ENCODE measurements around the gene UMAD1.

Gene UMAD1

GRCh38 chr7:7897949-7898515 lies 257.5 kb downstream of the UMAD1 start:
- no peak for DNase-seq

GRCh38 chr7:7902845-7903244 lies 262.3 kb downstream of the UMAD1 start:
- no peak for DNase-seq

- no peak for DNase-seq
Measured at GRCh38 chr7:7907306-7907705, 266.8 kb downstream of the UMAD1 start.

GRCh38 chr7:7908622-7909145 lies 268.1 kb downstream of the UMAD1 start:
- no peak for DNase-seq

GRCh38 chr7:7909376-7909775 lies 268.8 kb downstream of the UMAD1 start:
- no peak for DNase-seq

GRCh38 chr7:7911369-7912123 lies 271.0 kb downstream of the UMAD1 start:
- DNase-seq: no peak

GRCh38 chr7:7912937-7913336 lies 272.4 kb downstream of the UMAD1 start:
- no peak for DNase-seq

- DNase-seq: no peak
Measured at GRCh38 chr7:7913504-7913903, 273.0 kb downstream of the UMAD1 start.

GRCh38 chr7:7914547-7914946 lies 274.0 kb downstream of the UMAD1 start:
- no peak for DNase-seq

- DNase-seq: no peak
Measured at GRCh38 chr7:7916064-7916463, 275.5 kb downstream of the UMAD1 start.

GRCh38 chr7:7917593-7917992 lies 277.0 kb downstream of the UMAD1 start:
- DNase-seq: no peak

GRCh38 chr7:7918736-7919448 lies 278.3 kb downstream of the UMAD1 start:
- DNase-seq: no peak

GRCh38 chr7:7919449-7919945 lies 278.9 kb downstream of the UMAD1 start:
- no peak for DNase-seq

GRCh38 chr7:7920056-7920455 lies 279.5 kb downstream of the UMAD1 start:
- DNase-seq: no peak

GRCh38 chr7:7920481-7920880 lies 279.9 kb downstream of the UMAD1 start:
- no peak for DNase-seq

- no peak for DNase-seq
Measured at GRCh38 chr7:7921830-7922229, 281.3 kb downstream of the UMAD1 start.

- no peak for DNase-seq
Measured at GRCh38 chr7:7922684-7923385, 282.3 kb downstream of the UMAD1 start.

GRCh38 chr7:7923818-7924217 lies 283.3 kb downstream of the UMAD1 start:
- no peak for DNase-seq

GRCh38 chr7:7924303-7924702 lies 283.8 kb downstream of the UMAD1 start:
- no peak for DNase-seq

Measured in effector CD8-positive, alpha-beta T cell (primary cell).